Gastrocnemius medialis (tissue), 4 donors: ENCODE measurements around the gene ZNF579. TPM values are rescaled to one million over a fixed set of nuclear protein-coding genes. Genes with fewer than 3 reads are reported as not detected.
A peak's percentile ranks its signal among the peaks of the same experiment; 100 is the strongest.

ENCODE experiments used
- ATAC-seq, 2 donors: fragments of 150-250 bp; one replicate each; pipeline ENCODE4 v1.9.1; 2016
- DNase-seq, 2 donors: peaks; one replicate each; pipeline ENCODE4 v3.0.0-alpha.2; 2019
- H3K27ac ChIP-seq, 4 donors: fragments of 200-600 bp; sonication (generic); 1 replicate in 1 of 4; 2 replicates in 3 of 4; pipeline ENCODE4 v1.5.1; 2016 to 2018; ENCODE audit warnings: mild to moderate bottlenecking in 2 of 4, moderate library complexity in 1 of 4
- H3K27me3 ChIP-seq, 3 donors: fragments of 200-600 bp; sonication (generic) in 2 of 3; 1 replicate in 1 of 3; 2 replicates in 2 of 3; pipeline versions ENCODE4 v1.5.1 to v1.6.0; 2016 to 2019; ENCODE audit warnings: mild to moderate bottlenecking in 1 of 3, moderate library complexity in 1 of 3
- H3K36me3 ChIP-seq, 2 donors: fragments of 200-600 bp; sonication (generic) in 1 of 2; one replicate each; pipeline ENCODE4 v1.5.1; 2017 to 2018
- H3K4me1 ChIP-seq, 2 donors: fragments of 200-600 bp; sonication (generic) in 1 of 2; one replicate each; pipeline ENCODE4 v1.5.1; 2016 to 2017; ENCODE audit warnings: mild to moderate bottlenecking in 2 of 2
- H3K4me3 ChIP-seq, 4 donors: fragments of 200-600 bp; sonication (generic) in 3 of 4; 1 replicate in 1 of 4; 2 replicates in 3 of 4; pipeline ENCODE4 v1.5.1; 2016 to 2019; ENCODE audit warnings: mild to moderate bottlenecking in 2 of 4
- H3K9me3 ChIP-seq, 3 donors: fragments of 200-600 bp; sonication (generic) in 2 of 3; 1 replicate in 1 of 3; 2 replicates in 2 of 3; pipeline ENCODE4 v1.5.1; 2016 to 2019
- CTCF ChIP-seq, 5 experiments: fragments of 450-650 bp in 3 of 5; fragments of 200-600 bp in 2 of 5; sonication (generic) in 2 of 5; IDR thresholded peaks in 4 of 5; conservative IDR thresholded peaks in 1 of 5; 1 replicate in 4 of 5; 2 replicates in 1 of 5; pipeline ENCODE4 v1.5.1; 2016 to 2019; ENCODE audit warnings: antibody characterized with exemption in 5 of 5, mild to moderate bottlenecking in 3 of 5, moderate library complexity in 3 of 5
- POLR2A ChIP-seq, 2 donors: fragments of 450-650 bp; IDR thresholded peaks; one replicate each; pipeline ENCODE4 v1.6.1; 2017; ENCODE audit warnings: antibody characterized with exemption in 2 of 2, mild to moderate bottlenecking in 2 of 2, moderate library complexity in 2 of 2
- in situ Hi-C, 4 donors: fragments of 200-750 bp; cut with MboI; loops; one replicate each; pipeline versions ENCODE4 v1.15.0 to v1.8.0; 2017; ENCODE audit warnings: low sequenced_read_pairs in 4 of 4
- intact Hi-C: fragments of 100-400 bp; cut with DNase I; formaldehyde crosslinking; loops from one replicate; pipeline ENCODE4 v1.15.1; 2023; ENCODE audit warnings: low total_unique reads
- total RNA-seq, 4 donors: library from RNA; depleted of rRNA; stranded (reverse); fragments of >200 nt; gene quantifications; one replicate each; pipeline versions ENCODE4 v1.1.0 to v1.2.3, GENCODE V29; 2016

The ZNF579 gene
- total RNA-seq, 4 donors from 2014 or later, result 15.0 to 19.3 (median 16.8) TPM

GRCh38 chr19:55603581-55604292 is 23.1 kb upstream of the ZNF579 start:
- no peaks in the 10 kb centered on the region for H3K9me3 ChIP-seq
- in situ Hi-C loops, result no loop called here
- TF ChIP-seq CTCF (IDR thresholded peaks at IDR 0.05 in 4 of 5, conservative IDR thresholded peaks at IDR 0.05 in 1 of 5) (no peak), POLR2A (IDR thresholded peaks at IDR 0.05) (no peak)

GRCh38 chr19:55603115-55603514 is 22.5 kb upstream of the ZNF579 start:
- in situ Hi-C loops (no loop called here), intact Hi-C loops (loop anchor here (10.0 kb wide), 1 partner anchor 1398 kb away; the partner anchor contains the start of gene RPS9)
- ATAC-seq (no peak), DNase-seq (no peak)
- no peak overlapping the region for H3K4me3 ChIP-seq
- no peaks in the 10 kb centered on the region for H3K27me3 ChIP-seq
- H3K4me1 ChIP-seq, result peaks cover 27 to 34% of the 10 kb centered on the region in 2 donors
- H3K36me3 ChIP-seq, result no peaks in the 10 kb centered on the region
- TF ChIP-seq POLR2A (IDR thresholded peaks at IDR 0.05) (no peak), CTCF (IDR thresholded peaks at IDR 0.05 in 4 of 5, conservative IDR thresholded peaks at IDR 0.05 in 1 of 5) (no peak)
- H3K9me3 ChIP-seq, result no peaks in the 10 kb centered on the region
- peak overlapping the region in 2 of 4 donors; percentile 28 to 99 for H3K27ac ChIP-seq

More at GRCh38 chr19:55603581-55604292, 23.1 kb upstream of the ZNF579 start:
- no peaks in the 10 kb centered on the region for H3K36me3 ChIP-seq
- H3K4me1 ChIP-seq, result peaks cover 27 to 34% of the 10 kb centered on the region in 2 donors
- DNase-seq (no peak), ATAC-seq (no peak)
- H3K27ac ChIP-seq, result peak overlapping the region; percentile 91 to 99 (median 94)
- no peaks in the 10 kb centered on the region for H3K27me3 ChIP-seq
- intact Hi-C loops, result loop anchor here (2.0 to 10.0 kb wide), 2 partner anchors 57 to 1399 kb away; partner anchors contain the start of gene RPS9
- H3K4me3 ChIP-seq, result peak overlapping the region in 1 of 4 donors; percentile 84

GRCh38 chr19:55602104-55603001 is 21.7 kb upstream of the ZNF579 start:
- DNase-seq (no peak), ATAC-seq (no peak)
- no peaks in the 10 kb centered on the region for H3K36me3 ChIP-seq
- H3K27ac ChIP-seq, result peak overlapping the region; percentile 97 to 100 (median 98)
- in situ Hi-C loops (no loop called here), intact Hi-C loops (loop anchor here (10.0 kb wide), 1 partner anchor 1398 kb away; the partner anchor contains the start of gene RPS9)
- H3K9me3 ChIP-seq, result no peaks in the 10 kb centered on the region
- peaks cover 27 to 28% of the 10 kb centered on the region in 2 donors for H3K4me1 ChIP-seq
- H3K4me3 ChIP-seq, result no peak overlapping the region
- TF ChIP-seq CTCF (IDR thresholded peaks at IDR 0.05 in 4 of 5, conservative IDR thresholded peaks at IDR 0.05 in 1 of 5), result no peak
- no peak for TF ChIP-seq POLR2A (IDR thresholded peaks at IDR 0.05)
- no peaks in the 10 kb centered on the region for H3K27me3 ChIP-seq

GRCh38 chr19:55601084-55601483 is 20.4 kb upstream of the ZNF579 start:
- in situ Hi-C loops (no loop called here), intact Hi-C loops (loop anchor here (2.0 to 10.0 kb wide), 2 partner anchors 262 to 1396 kb away; partner anchors contain the start of genes KMT5C and RPS9)
- peak overlapping the region; percentile 75 to 95 (median 86) for H3K4me3 ChIP-seq

More at GRCh38 chr19:55601084-55601483, 20.4 kb upstream of the ZNF579 start:
- H3K4me1 ChIP-seq, result peaks cover 16 to 17% of the 10 kb centered on the region in 2 donors
- no peak for ATAC-seq
- no peak for DNase-seq
- TF ChIP-seq CTCF (IDR thresholded peaks at IDR 0.05 in 4 of 5, conservative IDR thresholded peaks at IDR 0.05 in 1 of 5), result no peak
- no peak for TF ChIP-seq POLR2A (IDR thresholded peaks at IDR 0.05)
- H3K9me3 ChIP-seq, result no peaks in the 10 kb centered on the region
- H3K36me3 ChIP-seq, result peaks cover 0 to 4% of the 10 kb centered on the region in 2 donors
- no peaks in the 10 kb centered on the region for H3K27me3 ChIP-seq
- H3K27ac ChIP-seq, result peak overlapping the region; percentile 97 to 100 (median 98)
